GM13977 (cell line): ENCODE measurements around the gene FAM89B.

Experiments
- DNase-seq: peaks from one replicate; pipeline ENCODE4 v3.0.0; 2012; ENCODE audit warnings: low spot score
- in situ Hi-C: fragments of 300-500 bp; cut with MboI; formaldehyde crosslinking; loops from one replicate; pipeline ENCODE4 v1.12.0; 2022; ENCODE audit warnings: low sequenced_read_pairs, low pct_unique_long_range_greater_than_20kb, mixed read lengths, inconsistent platforms; ENCODE audit not compliant: unreplicated experiment
- TF ChIP-seq, protein P1 (sequence below): IDR thresholded peaks from 2 replicates; pipeline ENCODE4 v1.5.1; 2012; ENCODE audit warnings: mild to moderate bottlenecking, control low read depth; ENCODE audit not compliant: insufficient read depth; ENCODE audit errors: extremely low read depth, missing control alignments

The FAM89B gene

DNA sequence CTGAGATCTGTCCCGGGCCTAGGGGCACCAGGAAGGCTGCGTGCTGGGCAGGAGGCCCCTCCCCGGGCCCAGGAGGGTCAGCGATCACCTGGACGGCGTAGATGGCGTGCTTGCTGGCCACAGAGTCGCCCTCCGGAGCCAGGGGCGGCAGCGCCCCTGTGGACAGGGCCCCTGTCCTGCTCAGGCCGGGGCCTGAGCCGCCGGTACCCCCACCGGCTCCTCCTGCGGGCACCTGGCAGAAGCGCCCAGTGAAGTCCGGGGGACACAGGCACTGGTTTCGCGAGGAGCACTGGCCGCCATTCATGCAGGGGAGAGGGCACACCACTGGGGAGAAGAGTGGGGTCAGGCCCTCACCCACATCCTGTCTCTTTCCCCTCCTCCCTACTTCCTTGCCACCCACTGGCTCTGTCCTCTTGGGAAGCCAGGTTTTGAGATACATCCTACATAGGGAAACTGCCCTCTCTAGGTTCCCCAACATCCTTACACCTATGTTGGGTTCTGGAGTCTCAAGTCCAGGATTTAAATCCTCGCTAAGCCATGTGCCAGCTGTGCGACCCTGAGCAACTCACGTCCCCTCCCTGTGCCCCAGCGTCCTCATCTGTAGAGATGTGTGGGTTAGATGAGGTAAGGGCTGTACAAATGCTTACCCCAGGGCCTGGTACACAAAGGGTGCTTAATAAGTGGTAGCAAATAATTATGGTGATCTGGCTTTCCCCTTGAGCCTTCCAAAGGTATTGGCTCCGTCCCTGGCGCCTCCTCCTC, 18.1 kb upstream of the FAM89B start:
- no peak for DNase-seq
- in situ Hi-C loops = no loop called here

DNA sequence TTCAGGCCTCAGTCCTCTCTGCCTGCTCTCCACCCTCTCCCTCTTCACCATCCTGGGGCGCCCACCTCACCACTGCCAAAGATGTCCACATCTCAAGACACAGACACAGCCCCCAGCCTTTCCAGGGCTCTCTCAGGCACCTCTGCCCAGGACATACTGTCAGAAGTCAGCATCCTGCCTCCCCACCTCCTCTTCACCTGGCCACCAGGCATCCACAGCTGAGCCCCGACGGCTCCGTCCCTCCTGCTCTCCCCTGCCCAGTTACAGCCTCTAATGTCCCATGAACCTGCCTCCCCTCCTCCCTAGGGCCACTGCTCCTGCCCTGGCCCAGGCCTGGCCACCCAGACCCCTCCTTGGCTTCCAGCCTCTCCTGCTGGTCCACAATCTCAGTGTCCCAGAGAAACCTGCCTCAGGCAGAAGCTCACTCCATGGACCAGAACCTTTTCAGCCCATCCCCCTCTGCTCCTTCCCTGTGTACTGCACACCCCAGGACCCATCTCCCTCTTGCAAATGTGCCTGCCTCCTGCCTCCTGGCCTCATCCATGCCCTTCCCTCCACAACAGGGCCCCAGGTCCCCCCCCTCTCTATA, 17.4 kb upstream of the FAM89B start:
- TF ChIP-seq, protein P1, sequence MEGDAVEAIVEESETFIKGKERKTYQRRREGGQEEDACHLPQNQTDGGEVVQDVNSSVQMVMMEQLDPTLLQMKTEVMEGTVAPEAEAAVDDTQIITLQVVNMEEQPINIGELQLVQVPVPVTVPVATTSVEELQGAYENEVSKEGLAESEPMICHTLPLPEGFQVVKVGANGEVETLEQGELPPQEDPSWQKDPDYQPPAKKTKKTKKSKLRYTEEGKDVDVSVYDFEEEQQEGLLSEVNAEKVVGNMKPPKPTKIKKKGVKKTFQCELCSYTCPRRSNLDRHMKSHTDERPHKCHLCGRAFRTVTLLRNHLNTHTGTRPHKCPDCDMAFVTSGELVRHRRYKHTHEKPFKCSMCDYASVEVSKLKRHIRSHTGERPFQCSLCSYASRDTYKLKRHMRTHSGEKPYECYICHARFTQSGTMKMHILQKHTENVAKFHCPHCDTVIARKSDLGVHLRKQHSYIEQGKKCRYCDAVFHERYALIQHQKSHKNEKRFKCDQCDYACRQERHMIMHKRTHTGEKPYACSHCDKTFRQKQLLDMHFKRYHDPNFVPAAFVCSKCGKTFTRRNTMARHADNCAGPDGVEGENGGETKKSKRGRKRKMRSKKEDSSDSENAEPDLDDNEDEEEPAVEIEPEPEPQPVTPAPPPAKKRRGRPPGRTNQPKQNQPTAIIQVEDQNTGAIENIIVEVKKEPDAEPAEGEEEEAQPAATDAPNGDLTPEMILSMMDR = no peak
- in situ Hi-C loops = no loop called here
- DNase-seq = no peak

More for the DNA sequence above, 18.1 kb upstream of the FAM89B start:
- TF ChIP-seq, protein P1 = no peak

DNA sequence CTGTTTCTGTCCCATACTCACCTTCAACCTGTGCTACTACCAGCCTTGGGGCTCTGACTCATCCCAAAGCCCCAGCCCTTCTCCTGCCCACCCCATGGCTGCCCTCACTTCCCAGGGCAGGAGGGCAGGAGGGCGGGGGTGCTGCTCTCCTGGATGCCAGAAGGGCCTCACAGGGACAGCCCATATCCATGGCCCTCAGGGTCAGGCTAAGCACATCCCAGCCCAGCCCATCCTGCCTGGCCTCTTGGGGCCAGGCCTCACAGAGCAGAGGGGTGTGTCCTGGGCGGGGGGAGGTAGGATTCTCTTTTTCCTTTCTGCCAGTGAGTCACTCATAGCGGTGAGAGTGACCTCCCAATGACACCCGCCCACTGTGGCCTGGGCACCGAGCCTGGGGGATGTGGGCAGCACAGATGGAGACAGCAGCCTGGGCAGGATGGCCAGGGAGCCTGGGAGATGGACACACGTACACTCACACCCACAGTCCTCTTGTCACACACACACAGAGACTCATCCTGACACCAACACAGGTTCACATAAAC, 16.6 kb upstream of the FAM89B start:
- in situ Hi-C loops = no loop called here
- TF ChIP-seq, protein P1 = no peak
- DNase-seq = no peak

DNA sequence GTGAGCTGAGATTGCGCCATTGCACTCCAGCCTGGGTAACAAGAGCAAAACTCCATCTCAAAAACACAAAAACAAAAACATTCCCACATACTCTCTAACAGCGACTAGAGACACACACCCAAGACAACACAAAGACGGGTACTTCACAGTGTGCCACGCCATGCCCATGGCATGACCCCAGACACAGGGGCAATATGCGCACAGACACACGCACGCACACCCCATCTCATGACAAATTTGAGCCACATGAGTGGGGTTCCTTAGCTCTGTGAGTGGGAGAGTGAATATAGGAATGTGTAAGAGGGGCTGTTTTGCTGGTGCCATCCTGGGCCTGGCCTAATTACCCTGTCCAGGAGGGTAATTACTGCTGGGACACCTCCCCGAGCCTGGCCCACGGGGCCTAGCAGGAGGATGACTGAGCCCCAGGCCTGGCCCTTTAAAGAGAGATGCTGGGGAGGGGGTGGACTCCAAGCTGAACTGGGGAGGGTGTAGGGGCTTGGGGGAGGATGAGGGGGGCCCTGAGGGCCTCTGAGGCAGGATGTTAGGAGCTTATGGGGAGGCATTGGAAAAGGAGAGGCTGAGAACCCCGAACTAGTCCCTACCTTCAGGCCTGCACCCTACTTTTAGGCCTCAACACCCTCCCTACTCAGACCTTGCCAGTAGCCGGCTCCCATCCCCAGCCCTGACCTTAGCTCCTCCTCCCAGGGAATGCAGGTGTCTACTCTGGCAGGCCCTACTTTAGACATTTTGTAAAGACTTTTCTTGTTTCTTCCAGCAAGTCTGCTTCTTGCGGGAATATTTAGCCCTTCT, 15.7 kb upstream of the FAM89B start:
- DNase-seq = no peak

DNA sequence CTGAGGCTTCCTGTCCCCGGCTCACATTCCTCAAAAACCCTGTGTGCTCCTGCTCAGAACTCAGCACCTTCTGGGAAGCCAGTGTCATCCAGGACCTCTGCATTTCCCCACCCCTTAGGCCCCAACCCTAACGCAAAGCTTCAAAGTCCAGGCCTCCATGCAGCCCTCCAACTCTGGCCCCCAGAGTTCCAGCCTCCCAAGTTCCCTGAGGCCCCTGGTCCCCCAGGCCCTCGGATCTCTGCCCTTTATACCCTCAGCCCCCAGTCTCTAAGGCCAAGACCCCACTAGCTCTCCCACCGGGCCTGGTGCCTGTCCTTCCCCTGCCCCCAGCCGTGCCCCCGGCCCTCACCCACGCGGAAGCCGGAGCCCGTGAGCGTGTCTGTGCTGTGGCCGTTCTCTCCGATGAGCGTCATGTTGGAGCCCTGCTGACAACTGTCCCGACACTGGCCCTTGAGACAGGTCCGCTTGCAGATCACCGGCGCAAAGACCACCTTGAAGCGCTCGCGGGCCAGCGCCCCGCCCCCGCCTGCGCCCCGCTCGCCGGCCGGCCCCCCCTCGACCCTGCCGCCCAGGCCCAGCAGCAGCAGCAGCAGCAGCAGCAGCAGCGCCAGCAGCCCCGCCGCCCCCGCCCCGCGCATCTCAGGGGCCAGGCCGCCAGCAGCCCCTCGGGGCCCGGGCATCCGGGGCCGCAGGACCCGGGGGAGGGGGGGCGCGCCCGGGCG, 14.9 kb upstream of the FAM89B start:
- TF ChIP-seq, protein P1 = no peak
- in situ Hi-C loops = no loop called here
- DNase-seq = no peak

More for the DNA sequence above, 15.7 kb upstream of the FAM89B start:
- TF ChIP-seq, protein P1 = no peak
- in situ Hi-C loops = no loop called here
